Neural cell (in vitro differentiated cells): ENCODE measurements around the gene RPS16.

Experiments used
- EP300 ChIP-seq: fragments of 450-650 bp; conservative IDR thresholded peaks from 2 replicates; pipeline ENCODE4 v1.6.1; 2014; ENCODE audit warnings: antibody characterized with exemption, mild to moderate bottlenecking, moderate library complexity; ENCODE audit not compliant: poor library complexity, severe bottlenecking
- EZH2 ChIP-seq: fragments of 200-600, 300-800 bp; shearing (Covaris generic), sonication (generic); IDR thresholded peaks from 2 replicates; pipeline ENCODE4 v1.6.1; 2014; ENCODE audit warnings: antibody characterized with exemption, low read length, borderline replicate concordance, mild to moderate bottlenecking; ENCODE audit not compliant: insufficient read depth, poor library complexity, severe bottlenecking
- POLR2AphosphoS5 ChIP-seq: IDR thresholded peaks from 2 replicates; pipeline ENCODE4 v1.6.1; 2012
- RAD21 ChIP-seq: fragments of 450-650 bp; conservative IDR thresholded peaks from 2 replicates; pipeline ENCODE4 v1.6.1; 2014; ENCODE audit warnings: antibody characterized with exemption, mild to moderate bottlenecking, moderate library complexity
- SMC3 ChIP-seq: fragments of 450-650 bp; conservative IDR thresholded peaks from 2 replicates; pipeline ENCODE4 v1.6.1; 2014; ENCODE audit warnings: antibody characterized with exemption, mild to moderate bottlenecking, moderate library complexity; ENCODE audit not compliant: poor library complexity
- TF ChIP-seq, protein P1 (sequence below): fragments of 450-650 bp; IDR thresholded peaks from 2 replicates; pipeline ENCODE4 v1.5.1; 2014; ENCODE audit warnings: antibody characterized with exemption, mild to moderate bottlenecking, moderate library complexity; ENCODE audit not compliant: poor library complexity, severe bottlenecking

GRCh38 chr19:39481676-39482075 is 45.9 kb upstream of the RPS16 start:
- TF ChIP-seq, protein P1, sequence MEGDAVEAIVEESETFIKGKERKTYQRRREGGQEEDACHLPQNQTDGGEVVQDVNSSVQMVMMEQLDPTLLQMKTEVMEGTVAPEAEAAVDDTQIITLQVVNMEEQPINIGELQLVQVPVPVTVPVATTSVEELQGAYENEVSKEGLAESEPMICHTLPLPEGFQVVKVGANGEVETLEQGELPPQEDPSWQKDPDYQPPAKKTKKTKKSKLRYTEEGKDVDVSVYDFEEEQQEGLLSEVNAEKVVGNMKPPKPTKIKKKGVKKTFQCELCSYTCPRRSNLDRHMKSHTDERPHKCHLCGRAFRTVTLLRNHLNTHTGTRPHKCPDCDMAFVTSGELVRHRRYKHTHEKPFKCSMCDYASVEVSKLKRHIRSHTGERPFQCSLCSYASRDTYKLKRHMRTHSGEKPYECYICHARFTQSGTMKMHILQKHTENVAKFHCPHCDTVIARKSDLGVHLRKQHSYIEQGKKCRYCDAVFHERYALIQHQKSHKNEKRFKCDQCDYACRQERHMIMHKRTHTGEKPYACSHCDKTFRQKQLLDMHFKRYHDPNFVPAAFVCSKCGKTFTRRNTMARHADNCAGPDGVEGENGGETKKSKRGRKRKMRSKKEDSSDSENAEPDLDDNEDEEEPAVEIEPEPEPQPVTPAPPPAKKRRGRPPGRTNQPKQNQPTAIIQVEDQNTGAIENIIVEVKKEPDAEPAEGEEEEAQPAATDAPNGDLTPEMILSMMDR = no peak
- TF ChIP-seq POLR2AphosphoS5 (no peak), RAD21 (no peak), EZH2 (no peak), EP300 (no peak), SMC3 (no peak)
